Activated naive CD8-positive, alpha-beta T cell treated with anti-CD3 and anti-CD28 coated beads for 36 hours (primary cell): ENCODE measurements around the gene BCL7C. TPM values are rescaled to one million over a fixed set of nuclear protein-coding genes. Genes with fewer than 3 reads are reported as not detected.

Experiments
- DNase-seq: peaks from one replicate; pipeline ENCODE4 v3.0.0; 2021
- H3K27ac Mint-ChIP-seq: one replicate; pipeline ENCODE4 v1.8.0; 2022; ENCODE audit warnings: mild to moderate bottlenecking, moderate library complexity, mixed read lengths
- H3K27me3 Mint-ChIP-seq: one replicate; pipeline ENCODE4 v1.8.0; 2022; ENCODE audit warnings: mild to moderate bottlenecking, mixed read lengths
- H3K36me3 Mint-ChIP-seq: one replicate; pipeline ENCODE4 v1.8.0; 2021; ENCODE audit warnings: mild to moderate bottlenecking, mixed read lengths
- H3K4me1 Mint-ChIP-seq: one replicate; pipeline ENCODE4 v1.8.0; 2021; ENCODE audit warnings: mixed read lengths
- H3K4me3 Mint-ChIP-seq: one replicate; pipeline ENCODE4 v1.8.0; 2022; ENCODE audit warnings: mild to moderate bottlenecking, moderate library complexity, mixed read lengths
- H3K9me3 Mint-ChIP-seq: one replicate; pipeline ENCODE4 v1.8.0; 2022; ENCODE audit warnings: mixed read lengths
- total RNA-seq, 2 experiments: library from RNA; stranded (reverse); gene quantifications; one replicate each; pipeline ENCODE4 v1.2.3, GENCODE V29; 2021

The BCL7C gene
- total RNA-seq, 2 experiments from 2014 or later = 20.8 to 22.0 TPM

DNA sequence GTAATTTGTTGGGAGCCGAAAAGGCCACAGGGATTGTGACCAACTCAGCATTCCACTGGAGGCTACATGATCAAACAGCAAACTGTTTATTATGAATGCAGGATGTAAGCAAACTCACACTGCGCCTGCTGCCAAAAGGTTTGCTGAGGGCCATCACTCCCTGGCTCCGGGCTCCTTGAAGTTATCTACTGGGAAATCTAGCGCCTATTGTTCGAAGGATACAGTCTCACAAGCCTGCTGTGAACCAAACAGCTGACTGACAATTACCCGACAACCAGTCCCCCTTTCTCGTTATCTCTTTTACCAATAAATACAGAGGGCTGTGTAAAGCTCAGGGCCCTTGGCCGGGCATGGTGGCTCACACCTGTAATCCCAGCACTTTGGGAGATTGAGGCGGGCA is 52.5 kb downstream of the BCL7C start:
- H3K9me3 Mint-ChIP-seq = no peaks in the 10 kb centered on the region
- H3K4me3 Mint-ChIP-seq = no peak overlapping the region
- no peaks in the 10 kb centered on the region for H3K36me3 Mint-ChIP-seq
- no peak overlapping the region for H3K27ac Mint-ChIP-seq
- H3K4me1 Mint-ChIP-seq = peaks cover 9% of the 10 kb centered on the region
- no peaks in the 10 kb centered on the region for H3K27me3 Mint-ChIP-seq
- no peak for DNase-seq

DNA sequence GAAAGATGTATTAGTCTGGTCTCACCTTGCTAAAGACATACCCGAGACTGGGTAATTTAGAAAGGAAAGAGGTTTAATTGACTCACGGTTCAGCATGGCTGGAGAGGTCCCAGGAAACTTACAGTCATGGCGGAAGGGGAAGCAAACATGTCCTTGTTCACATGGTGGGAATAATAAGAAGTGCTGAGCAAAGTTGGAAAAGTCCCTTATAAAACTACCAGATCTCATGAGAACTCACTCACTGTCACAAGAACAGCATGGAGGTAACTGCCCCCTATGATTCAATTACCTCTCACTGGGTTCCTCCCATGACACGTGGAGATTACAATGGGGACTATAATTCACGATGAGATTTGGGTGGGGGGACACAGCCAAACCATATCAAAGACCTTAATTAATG is 53.3 kb downstream of the BCL7C start:
- no peaks in the 10 kb centered on the region for H3K27me3 Mint-ChIP-seq
- no peaks in the 10 kb centered on the region for H3K9me3 Mint-ChIP-seq
- no peak overlapping the region for H3K27ac Mint-ChIP-seq
- DNase-seq = no peak
- H3K4me3 Mint-ChIP-seq = no peak overlapping the region
- peaks cover 9% of the 10 kb centered on the region for H3K4me1 Mint-ChIP-seq
- no peaks in the 10 kb centered on the region for H3K36me3 Mint-ChIP-seq

DNA sequence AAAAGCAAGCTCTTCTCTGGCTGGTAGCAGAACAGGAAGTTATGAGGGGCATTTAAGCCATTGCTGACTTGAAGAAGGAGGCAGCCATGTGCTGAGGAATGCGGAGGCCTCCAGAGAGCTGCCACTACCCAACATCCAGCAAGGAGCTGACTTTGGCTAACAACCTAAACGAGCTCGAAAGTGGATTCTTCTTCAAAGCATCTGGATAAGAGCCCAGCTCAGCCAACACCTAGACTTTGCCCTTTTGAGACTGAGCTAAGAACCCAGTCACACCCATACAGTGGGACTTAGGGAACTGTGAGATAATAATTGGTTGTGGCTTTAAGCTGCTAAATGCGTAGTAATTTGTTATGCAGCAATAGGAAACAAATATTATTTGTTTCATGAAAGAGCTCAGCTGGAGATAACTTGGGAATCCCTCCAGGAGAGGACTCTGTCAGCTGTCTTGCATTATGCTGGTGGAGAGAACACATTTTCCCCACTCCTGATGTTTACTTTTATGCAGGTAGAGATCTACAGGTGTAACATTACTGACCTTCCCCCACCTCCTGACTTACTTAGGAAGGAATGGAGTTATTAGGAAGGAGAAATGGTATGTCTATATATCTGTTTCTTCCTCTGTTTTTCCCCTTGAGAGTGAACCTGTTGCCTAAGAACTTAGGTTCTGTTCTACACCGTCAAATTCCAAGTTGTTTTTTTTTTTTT is 54.2 kb downstream of the BCL7C start:
- DNase-seq = no peak
- Mint-ChIP-seq H3K27ac (no peak overlapping the region), H3K9me3 (no peaks in the 10 kb centered on the region), H3K27me3 (no peaks in the 10 kb centered on the region), H3K36me3 (no peaks in the 10 kb centered on the region), H3K4me3 (no peak overlapping the region), H3K4me1 (peaks cover 4% of the 10 kb centered on the region)

DNA sequence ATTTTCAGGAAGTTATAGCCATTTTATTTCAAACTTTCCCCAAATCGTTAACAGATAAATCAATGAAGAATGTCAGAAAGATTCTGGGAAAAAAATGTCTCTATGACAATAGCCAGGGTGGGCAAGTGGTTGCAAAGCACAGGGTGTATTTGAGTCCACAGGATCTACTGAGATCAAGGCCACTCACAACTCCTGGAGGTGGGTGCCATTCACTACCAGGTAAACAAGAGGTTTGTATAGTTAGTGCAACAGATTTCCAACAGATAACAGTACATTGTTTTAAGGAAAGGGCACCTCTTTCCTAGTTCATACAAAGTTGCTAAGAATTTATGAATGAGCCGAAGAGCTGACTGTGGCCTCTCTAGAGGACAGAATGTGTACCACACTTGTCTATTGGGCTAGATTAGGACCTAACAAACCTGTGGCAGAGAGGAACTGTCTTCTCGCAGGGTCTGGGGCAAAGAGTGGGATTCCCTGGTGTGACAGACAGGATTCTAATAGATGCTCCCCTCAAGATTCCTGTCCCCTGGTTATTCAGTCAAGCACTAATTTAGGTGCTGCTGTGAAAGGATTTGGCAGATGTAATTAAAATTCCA is 54.9 kb downstream of the BCL7C start:
- Mint-ChIP-seq H3K4me3 (no peak overlapping the region), H3K27ac (no peak overlapping the region)

DNA sequence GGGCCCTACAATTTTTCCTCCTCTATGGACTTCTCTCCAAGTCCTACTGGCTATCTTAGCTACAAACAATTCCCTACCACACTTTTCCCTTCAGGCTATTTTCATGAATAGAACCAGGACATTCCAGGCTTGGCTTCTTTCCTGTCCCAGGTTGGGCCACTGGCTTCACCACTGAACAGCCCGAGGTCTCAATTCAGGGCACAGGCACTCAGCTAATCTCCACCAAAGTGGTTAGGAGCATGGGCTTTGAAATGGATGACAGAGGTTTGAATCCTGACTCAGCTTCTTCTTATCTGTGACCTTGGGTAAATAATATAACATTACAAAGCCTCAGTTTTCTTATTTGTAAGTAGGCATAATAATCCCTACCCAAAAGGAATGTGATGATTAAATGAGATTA is 56.0 kb downstream of the BCL7C start:
- Mint-ChIP-seq H3K27ac (no peak overlapping the region), H3K9me3 (no peaks in the 10 kb centered on the region), H3K4me1 (no peaks in the 10 kb centered on the region), H3K4me3 (no peak overlapping the region), H3K36me3 (no peaks in the 10 kb centered on the region), H3K27me3 (no peaks in the 10 kb centered on the region)
- no peak for DNase-seq

More for the DNA sequence above, 54.9 kb downstream of the BCL7C start:
- DNase-seq = no peak
- Mint-ChIP-seq H3K9me3 (no peaks in the 10 kb centered on the region), H3K4me1 (no peaks in the 10 kb centered on the region), H3K36me3 (no peaks in the 10 kb centered on the region), H3K27me3 (no peaks in the 10 kb centered on the region)

Other genes starting within 250 kb of the BCL7C start
- gene PRR14, start 243.1 kb downstream of the BCL7C start, total RNA-seq = 10 to 100 TPM; 90.1 to 93.3 TPM
- gene FBRS, start 235.6 kb downstream of the BCL7C start, total RNA-seq = 10 to 100 TPM; 92.8 to 94.5 TPM
- 10 to 100 TPM; 66.1 to 72.6 TPM for gene SRCAP, start 194.9 kb downstream of the BCL7C start, total RNA-seq
- 10 to 100 TPM; 31.1 to 32.0 TPM for gene PHKG2, start 145.7 kb downstream of the BCL7C start, total RNA-seq
- gene CFAP119, start 132.0 kb downstream of the BCL7C start, total RNA-seq = 1 to 10 TPM; 3.7 to 6.4 TPM
- 100 to 1,000 TPM in 1 of 2 experiments, 10 to 100 TPM in 1; 95.2 to 107 TPM for gene RNF40, start 131.8 kb downstream of the BCL7C start, total RNA-seq
- gene ZNF629, start 106.9 kb downstream of the BCL7C start, total RNA-seq = 1 to 10 TPM; 5.4 to 5.5 TPM
- under 1 TPM; 0.16 to 0.38 TPM for gene CTF1, start 2.5 kb upstream of the BCL7C start, total RNA-seq
- gene FBXL19, start 29.5 kb upstream of the BCL7C start, total RNA-seq = 10 to 100 TPM; 24.9 to 27.0 TPM
- gene ORAI3, start 55.0 kb upstream of the BCL7C start, total RNA-seq = 1 to 10 TPM; 5.4 to 5.7 TPM
- gene SETD1A, start 63.7 kb upstream of the BCL7C start, total RNA-seq = 10 to 100 TPM; 28.5 to 31.7 TPM
- gene HSD3B7, start 91.1 kb upstream of the BCL7C start, total RNA-seq = 1 to 10 TPM; 1.5 TPM
- gene STX1B, start 116.6 kb upstream of the BCL7C start, total RNA-seq = 1 to 10 TPM; 1.3 to 1.6 TPM
- gene STX4, start 139.5 kb upstream of the BCL7C start, total RNA-seq = 10 to 100 TPM; 32.4 to 33.0 TPM
- 10 to 100 TPM; 17.3 to 18.5 TPM for gene ZNF668, start 180.2 kb upstream of the BCL7C start, total RNA-seq
- 10 to 100 TPM; 20.0 to 21.8 TPM for gene ZNF646, start 180.3 kb upstream of the BCL7C start, total RNA-seq
- 1 to 10 TPM; 3.0 to 3.1 TPM for gene PRSS53, start 194.9 kb upstream of the BCL7C start, total RNA-seq
- 10 to 100 TPM; 57.9 to 61.3 TPM for gene VKORC1, start 200.7 kb upstream of the BCL7C start, total RNA-seq
- gene BCKDK, start 214.3 kb upstream of the BCL7C start, total RNA-seq = 10 to 100 TPM; 45.5 to 49.3 TPM
- 10 to 100 TPM; 48.9 to 49.9 TPM for gene KAT8, start 223.6 kb upstream of the BCL7C start, total RNA-seq
- not detected for gene PRSS8, start 241.7 kb upstream of the BCL7C start, total RNA-seq